MM.1S (cell line): ENCODE data around the gene DNAJC6.

Experiments
- CTCF ChIP-seq: fragments of 300-600 bp; sonication (generic); IDR thresholded peaks from 2 replicates; pipeline ENCODE4 v1.5.1; 2016; ENCODE audit warnings: antibody characterized with exemption, low read length, mixed read lengths
- EZH2 ChIP-seq: fragments of 300-600 bp; sonication (generic); optimal IDR thresholded peaks from 2 replicates; pipeline ENCODE3; 2017; ENCODE audit warnings: low read depth, mild to moderate bottlenecking, antibody characterized with exemption, low read length, mixed read lengths

GRCh38 chr1:65399003-65399402 is 89.7 kb downstream of the DNAJC6 start:
- no peak for TF ChIP-seq CTCF
- no peak for TF ChIP-seq EZH2
